GM15510 (cell line): Measurements from ENCODE around the gene CYP2R1.
A peak's percentile ranks its signal among the peaks of the same experiment; 100 is the strongest.

Experiments used
- POLR2A ChIP-seq: IDR thresholded peaks from 3 replicates; pipeline ENCODE4 v1.6.1; 2011; ENCODE audit warnings: borderline replicate concordance; ENCODE audit not compliant: insufficient read length; ENCODE audit errors: extremely low read depth

The CYP2R1 gene

GRCh38 chr11:14902650-14903350 lies 10.8 kb upstream of the CYP2R1 start:
- TF ChIP-seq POLR2A, result no peak

GRCh38 chr11:14898906-14899305 lies 6.9 kb upstream of the CYP2R1 start:
- no peak for TF ChIP-seq POLR2A

GRCh38 chr11:14898355-14898754 lies 6.3 kb upstream of the CYP2R1 start:
- TF ChIP-seq POLR2A, result no peak

GRCh38 chr11:14894657-14895598 lies 2.9 kb upstream of the CYP2R1 start:
- TF ChIP-seq POLR2A, result no peak

- TF ChIP-seq POLR2A, result no peak
Measured at GRCh38 chr11:14892577-14892976, 546 bp upstream of the CYP2R1 start.

GRCh38 chr11:14891143-14892035 lies 642 bp downstream of the CYP2R1 start:
- peak; percentile 86 for TF ChIP-seq POLR2A

GRCh38 chr11:14886513-14886912 lies 5.5 kb downstream of the CYP2R1 start:
- TF ChIP-seq POLR2A, result no peak

GRCh38 chr11:14884667-14885273 lies 7.3 kb downstream of the CYP2R1 start:
- no peak for TF ChIP-seq POLR2A

GRCh38 chr11:14882196-14882595 lies 9.8 kb downstream of the CYP2R1 start:
- no peak for TF ChIP-seq POLR2A

GRCh38 chr11:14881576-14882193 lies 10.3 kb downstream of the CYP2R1 start:
- TF ChIP-seq POLR2A, result no peak

GRCh38 chr11:14875163-14875562 lies 16.9 kb downstream of the CYP2R1 start:
- TF ChIP-seq POLR2A, result no peak

GRCh38 chr11:14873632-14874031 lies 18.4 kb downstream of the CYP2R1 start:
- TF ChIP-seq POLR2A, result no peak

GRCh38 chr11:14872032-14872431 lies 20.0 kb downstream of the CYP2R1 start:
- no peak for TF ChIP-seq POLR2A

GRCh38 chr11:14861680-14862079 lies 30.4 kb downstream of the CYP2R1 start:
- no peak for TF ChIP-seq POLR2A

- no peak for TF ChIP-seq POLR2A
Measured at GRCh38 chr11:14860511-14860910, 31.5 kb downstream of the CYP2R1 start.

GRCh38 chr11:14858404-14858803 lies 33.6 kb downstream of the CYP2R1 start:
- no peak for TF ChIP-seq POLR2A
